Lung (tissue), 12 donors: ENCODE data around the gene GLCE. TPM values are rescaled to one million over a fixed set of nuclear protein-coding genes. Genes with fewer than 3 reads are reported as not detected.

Experiments used
- ATAC-seq: fragments of 200-7000 bp; cut with Tn5 transposase; one replicate; pipeline ENCODE4 v1.9.1; 2020; ENCODE audit warnings: moderate number of reproducible peaks; ENCODE audit not compliant: insufficient read depth, low FRiP score
- DNase-seq, 3 donors: peaks; one replicate each; pipeline ENCODE4 v3.0.0-alpha.2; 2013 to 2017
- H3K27ac ChIP-seq, 2 donors: one replicate each; pipeline ENCODE4 v1.5.1; 2013; ENCODE audit warnings: mild to moderate bottlenecking in 2 of 2, moderate library complexity in 2 of 2, control low read depth in 1 of 2, inconsistent platforms in 1 of 2, low read depth in 1 of 2, low read length in 1 of 2
- H3K27me3 ChIP-seq, 3 donors: one replicate each; pipeline ENCODE4 v1.5.1; 2013; ENCODE audit warnings: low read length in 2 of 3; ENCODE audit not compliant: control insufficient read depth in 3 of 3, insufficient read depth in 3 of 3
- H3K36me3 ChIP-seq, 4 donors: one replicate each; pipeline ENCODE4 v1.5.1; 2013; ENCODE audit warnings: low read length in 4 of 4, mild to moderate bottlenecking in 1 of 4, moderate library complexity in 1 of 4; ENCODE audit not compliant: control insufficient read depth in 4 of 4, insufficient read depth in 4 of 4
- H3K4me1 ChIP-seq, 5 donors: one replicate each; pipeline ENCODE4 v1.5.1; 2013; ENCODE audit warnings: low read length in 5 of 5, mild to moderate bottlenecking in 2 of 5, moderate library complexity in 1 of 5; ENCODE audit not compliant: control insufficient read depth in 5 of 5, insufficient read depth in 5 of 5
- H3K4me3 ChIP-seq: one replicate; pipeline ENCODE4 v1.5.1; 2013; ENCODE audit warnings: mild to moderate bottlenecking, control low read depth, moderate library complexity
- H3K9ac ChIP-seq, 2 donors: one replicate each; pipeline ENCODE4 v1.5.1; 2013; ENCODE audit warnings: low read length in 2 of 2, control low read depth in 1 of 2; ENCODE audit not compliant: insufficient read depth in 1 of 2
- H3K9me3 ChIP-seq, 4 donors: one replicate each; pipeline ENCODE4 v1.5.1; 2013; ENCODE audit warnings: low read length in 3 of 4, mild to moderate bottlenecking in 1 of 4, moderate library complexity in 1 of 4; ENCODE audit not compliant: control insufficient read depth in 4 of 4, insufficient read depth in 3 of 4
- WGBS, 2 donors: extraction: QIAGEN DNeasy Blood & Tissue Kit; methylation state at CpG; one replicate each; pipeline ENCODE4 v1.1.7; 2013; 5-methylcytosine and 5-hydroxymethylcytosine counted together
- polyA plus RNA-seq, 2 donors: library from polyadenylated mRNA; stranded (reverse); fragments of 200-250 nt; gene quantifications; one replicate each; pipeline ENCODE4 v1.2.1, GENCODE V29; 2013
- total RNA-seq, 2 donors: library from RNA; depleted of rRNA in 1 of 2; stranded (reverse); fragments of >200 nt in 1 of 2; gene quantifications; one replicate each; pipeline ENCODE4 v1.2.1, GENCODE V29; 2014 to 2021
- TF ChIP-seq, protein P1 (sequence below): IDR thresholded peaks from 2 replicates; pipeline ENCODE4 v1.5.1; 2012; ENCODE audit warnings: mild to moderate bottlenecking; ENCODE audit errors: control extremely low read depth, extremely low read depth
- donor health status: control.
- donor health status: control.
- donor health status: Bipolar disorder and iron deficiency.
- donor health status: healthy.
- donor health status: DM: yes; HTN: yes; CAD: no.

The GLCE gene
- total and polyA plus RNA-seq, 4 donors, result 13.5 to 76.7 (median 17.9) TPM

GRCh38 chr15:69154684-69155083 is 5.8 kb upstream of the GLCE start:
- no peak overlapping the region for H3K27ac ChIP-seq
- WGBS, 2 donors, result 33 to 44% methylated on average over 4 of the region's 4 CpGs

DNA sequence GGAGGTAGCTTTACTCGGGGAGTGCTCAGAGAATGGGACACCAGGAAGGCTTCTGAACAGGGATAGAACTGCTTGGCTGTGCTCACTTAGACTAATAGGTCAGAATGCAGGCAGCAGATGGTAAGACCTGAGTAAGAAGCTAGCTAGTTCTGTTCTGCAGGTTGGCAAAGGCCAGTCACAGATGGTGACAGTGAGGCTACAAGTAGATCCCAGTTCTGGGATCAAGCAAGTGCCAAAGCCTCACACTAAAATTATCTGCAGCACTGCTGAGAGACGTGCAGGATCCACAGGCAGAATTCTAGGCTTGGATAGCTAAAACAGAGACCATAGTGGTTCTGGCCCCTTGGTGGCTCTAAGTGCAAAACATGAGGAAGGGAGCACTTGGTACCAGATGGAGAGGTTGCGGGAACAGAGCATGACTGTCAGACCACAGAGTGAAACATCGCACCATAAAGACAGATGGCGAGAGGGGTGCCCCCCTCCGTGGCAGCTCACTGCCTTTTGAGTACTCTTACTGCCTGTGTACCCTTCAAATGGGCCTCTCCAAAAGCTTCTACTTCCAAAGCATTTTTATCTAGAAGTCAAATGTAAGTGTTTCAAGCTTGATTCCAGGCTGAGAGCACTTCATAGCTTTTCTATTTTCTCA is 3.6 kb upstream of the GLCE start:
- no peak overlapping the region for H3K4me3 ChIP-seq
- TF ChIP-seq, protein P1, sequence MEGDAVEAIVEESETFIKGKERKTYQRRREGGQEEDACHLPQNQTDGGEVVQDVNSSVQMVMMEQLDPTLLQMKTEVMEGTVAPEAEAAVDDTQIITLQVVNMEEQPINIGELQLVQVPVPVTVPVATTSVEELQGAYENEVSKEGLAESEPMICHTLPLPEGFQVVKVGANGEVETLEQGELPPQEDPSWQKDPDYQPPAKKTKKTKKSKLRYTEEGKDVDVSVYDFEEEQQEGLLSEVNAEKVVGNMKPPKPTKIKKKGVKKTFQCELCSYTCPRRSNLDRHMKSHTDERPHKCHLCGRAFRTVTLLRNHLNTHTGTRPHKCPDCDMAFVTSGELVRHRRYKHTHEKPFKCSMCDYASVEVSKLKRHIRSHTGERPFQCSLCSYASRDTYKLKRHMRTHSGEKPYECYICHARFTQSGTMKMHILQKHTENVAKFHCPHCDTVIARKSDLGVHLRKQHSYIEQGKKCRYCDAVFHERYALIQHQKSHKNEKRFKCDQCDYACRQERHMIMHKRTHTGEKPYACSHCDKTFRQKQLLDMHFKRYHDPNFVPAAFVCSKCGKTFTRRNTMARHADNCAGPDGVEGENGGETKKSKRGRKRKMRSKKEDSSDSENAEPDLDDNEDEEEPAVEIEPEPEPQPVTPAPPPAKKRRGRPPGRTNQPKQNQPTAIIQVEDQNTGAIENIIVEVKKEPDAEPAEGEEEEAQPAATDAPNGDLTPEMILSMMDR, result no peak
- DNase-seq, result peak in 2 of 3 donors; percentile 16 to 47
- no peaks in the 10 kb centered on the region for H3K9me3 ChIP-seq
- H3K9ac ChIP-seq, result no peak overlapping the region
- peaks cover 0 to 7% (median 2%) of the 10 kb centered on the region in 5 donors for H3K4me1 ChIP-seq
- H3K36me3 ChIP-seq, result no peaks in the 10 kb centered on the region
- H3K27ac ChIP-seq, result no peak overlapping the region
- H3K27me3 ChIP-seq, result no peaks in the 10 kb centered on the region
- WGBS, 2 donors, result 77 to 79% methylated on average over 6 of the region's 6 CpGs
- no peak for ATAC-seq

More at GRCh38 chr15:69154684-69155083, 5.8 kb upstream of the GLCE start:
- Histone ChIP-seq H3K36me3 (no peaks in the 10 kb centered on the region), H3K4me3 (no peak overlapping the region), H3K27me3 (no peaks in the 10 kb centered on the region), H3K4me1 (peaks cover 0 to 5% (median 0%) of the 10 kb centered on the region in 5 donors), H3K9me3 (no peaks in the 10 kb centered on the region), H3K9ac (no peak overlapping the region)
- no peak for ATAC-seq
- TF ChIP-seq, protein P1, result no peak
- DNase-seq, result peak in 1 of 3 donors; percentile 54

DNA sequence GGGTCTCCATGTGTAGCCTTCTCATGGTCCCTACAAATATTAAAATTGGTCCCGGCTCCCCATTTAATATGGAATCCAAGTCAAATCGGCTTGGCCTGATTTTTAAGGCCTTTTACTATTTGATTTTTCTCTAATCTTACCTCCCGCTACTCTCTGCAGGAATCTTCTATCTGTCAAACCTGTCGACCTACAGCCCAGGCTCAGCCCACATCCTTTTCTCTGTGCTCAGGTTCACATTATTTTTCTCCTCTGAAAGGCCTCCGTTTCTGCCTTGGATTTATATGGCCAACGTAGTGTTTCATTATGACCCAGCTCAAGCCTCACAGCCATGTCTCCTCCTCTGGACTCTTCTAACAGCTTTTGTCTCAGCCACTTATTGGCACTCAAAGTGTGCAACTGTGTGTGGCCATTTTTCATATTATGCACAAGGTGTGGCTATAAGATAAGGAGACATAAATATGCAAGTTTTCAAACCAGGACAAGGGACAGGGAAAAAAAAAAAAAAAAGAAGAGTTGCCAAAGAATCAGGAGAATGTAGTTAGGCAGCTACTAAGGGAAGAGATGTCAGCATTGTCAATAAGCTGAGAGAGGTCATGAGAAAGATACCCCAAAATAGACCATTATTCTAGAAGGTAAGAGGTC is 2.1 kb upstream of the GLCE start:
- H3K9ac ChIP-seq, result no peak overlapping the region
- peaks cover 0 to 17% (median 8%) of the 10 kb centered on the region in 5 donors for H3K4me1 ChIP-seq
- H3K4me3 ChIP-seq, result no peak overlapping the region
- no peak for DNase-seq
- no peaks in the 10 kb centered on the region for H3K9me3 ChIP-seq
- ATAC-seq, result no peak
- TF ChIP-seq, protein P1, result no peak
- H3K27me3 ChIP-seq, result no peaks in the 10 kb centered on the region
- no peak overlapping the region for H3K27ac ChIP-seq
- no peaks in the 10 kb centered on the region for H3K36me3 ChIP-seq
- WGBS, 2 donors, result 85 to 86% methylated on average over 6 of the region's 6 CpGs
